GM12872 (cell line): ENCODE data around the gene MRGPRE.

Source experiments
- TF ChIP-seq, protein P1 (sequence below): IDR thresholded peaks from 3 replicates; pipeline ENCODE4 v1.5.1; 2011; ENCODE audit warnings: low read depth, mild to moderate bottlenecking, low read length, moderate library complexity; ENCODE audit not compliant: insufficient read depth

The MRGPRE gene, protein sequence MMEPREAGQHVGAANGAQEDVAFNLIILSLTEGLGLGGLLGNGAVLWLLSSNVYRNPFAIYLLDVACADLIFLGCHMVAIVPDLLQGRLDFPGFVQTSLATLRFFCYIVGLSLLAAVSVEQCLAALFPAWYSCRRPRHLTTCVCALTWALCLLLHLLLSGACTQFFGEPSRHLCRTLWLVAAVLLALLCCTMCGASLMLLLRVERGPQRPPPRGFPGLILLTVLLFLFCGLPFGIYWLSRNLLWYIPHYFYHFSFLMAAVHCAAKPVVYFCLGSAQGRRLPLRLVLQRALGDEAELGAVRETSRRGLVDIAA

DNA sequence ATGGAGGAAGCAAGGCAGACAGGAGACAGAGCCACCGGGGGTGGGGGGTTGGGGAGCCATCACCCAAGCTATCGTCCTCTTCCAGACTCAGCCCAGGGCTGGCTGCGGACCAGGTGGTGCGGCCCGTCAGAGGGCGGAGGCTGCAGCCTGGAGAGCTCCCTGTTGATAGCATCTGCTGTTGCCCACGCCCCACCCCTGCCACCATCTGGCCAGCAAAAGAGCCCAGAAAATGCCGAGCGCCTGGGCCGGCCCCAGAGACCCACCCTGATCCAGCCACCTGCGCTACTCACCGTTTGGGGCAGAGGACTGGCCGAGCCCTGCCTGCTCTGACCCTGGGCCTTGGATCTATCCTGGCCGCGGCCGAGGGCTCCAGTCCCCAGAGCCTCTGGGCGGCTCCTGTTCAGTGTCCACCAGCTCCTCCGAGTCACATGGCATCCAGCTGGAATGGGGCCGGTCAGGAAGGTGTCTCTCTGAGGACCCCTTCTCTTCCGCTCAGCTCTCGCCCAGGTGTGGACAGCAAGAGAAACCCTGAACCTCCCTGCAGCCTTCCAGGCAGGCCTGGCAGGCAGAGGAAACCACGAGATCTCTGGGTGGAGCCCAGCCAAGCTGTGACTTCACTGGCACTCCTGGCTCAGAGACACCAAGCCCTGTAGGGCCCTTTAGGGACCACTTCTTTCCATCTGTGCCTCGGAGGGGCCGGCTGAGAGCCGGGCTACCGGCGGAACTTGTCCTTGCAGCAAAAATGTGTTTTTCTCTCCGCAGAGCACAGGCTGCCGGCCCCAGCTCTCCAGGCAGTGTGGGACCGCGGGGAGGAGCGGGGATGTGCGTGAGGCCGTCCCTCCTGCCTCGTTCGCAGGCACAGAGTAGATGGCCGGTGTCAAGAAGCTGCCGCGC is at the start of gene MRGPRE:
Gene MRGPRE (minus strand): TSS at position 567 of the 894 bp plus-strand sequence. CDS start 3,618 bp downstream, outside the sequence.
- TF ChIP-seq, protein P1, sequence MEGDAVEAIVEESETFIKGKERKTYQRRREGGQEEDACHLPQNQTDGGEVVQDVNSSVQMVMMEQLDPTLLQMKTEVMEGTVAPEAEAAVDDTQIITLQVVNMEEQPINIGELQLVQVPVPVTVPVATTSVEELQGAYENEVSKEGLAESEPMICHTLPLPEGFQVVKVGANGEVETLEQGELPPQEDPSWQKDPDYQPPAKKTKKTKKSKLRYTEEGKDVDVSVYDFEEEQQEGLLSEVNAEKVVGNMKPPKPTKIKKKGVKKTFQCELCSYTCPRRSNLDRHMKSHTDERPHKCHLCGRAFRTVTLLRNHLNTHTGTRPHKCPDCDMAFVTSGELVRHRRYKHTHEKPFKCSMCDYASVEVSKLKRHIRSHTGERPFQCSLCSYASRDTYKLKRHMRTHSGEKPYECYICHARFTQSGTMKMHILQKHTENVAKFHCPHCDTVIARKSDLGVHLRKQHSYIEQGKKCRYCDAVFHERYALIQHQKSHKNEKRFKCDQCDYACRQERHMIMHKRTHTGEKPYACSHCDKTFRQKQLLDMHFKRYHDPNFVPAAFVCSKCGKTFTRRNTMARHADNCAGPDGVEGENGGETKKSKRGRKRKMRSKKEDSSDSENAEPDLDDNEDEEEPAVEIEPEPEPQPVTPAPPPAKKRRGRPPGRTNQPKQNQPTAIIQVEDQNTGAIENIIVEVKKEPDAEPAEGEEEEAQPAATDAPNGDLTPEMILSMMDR, result no peak

DNA sequence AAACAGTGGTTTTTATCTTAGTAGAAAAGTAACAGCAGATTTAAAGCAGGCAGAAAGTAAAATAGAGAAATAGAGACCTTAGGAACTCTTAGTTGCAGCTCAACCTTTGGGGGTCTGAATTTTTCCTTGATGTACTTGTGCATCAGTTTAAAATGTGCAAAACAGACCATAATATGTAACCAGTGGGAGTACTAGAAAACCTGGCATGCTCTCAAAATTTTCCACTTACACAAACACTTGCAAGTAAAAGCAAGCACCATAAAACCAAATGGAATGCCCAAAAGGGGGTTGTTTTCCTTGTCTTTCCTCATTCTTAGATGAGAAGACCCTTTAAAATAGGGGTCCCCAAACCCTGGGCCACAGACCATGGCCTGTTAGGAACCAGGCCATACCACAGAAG is 12.9 kb upstream of the MRGPRE start:
- TF ChIP-seq, protein P1, result no peak

DNA sequence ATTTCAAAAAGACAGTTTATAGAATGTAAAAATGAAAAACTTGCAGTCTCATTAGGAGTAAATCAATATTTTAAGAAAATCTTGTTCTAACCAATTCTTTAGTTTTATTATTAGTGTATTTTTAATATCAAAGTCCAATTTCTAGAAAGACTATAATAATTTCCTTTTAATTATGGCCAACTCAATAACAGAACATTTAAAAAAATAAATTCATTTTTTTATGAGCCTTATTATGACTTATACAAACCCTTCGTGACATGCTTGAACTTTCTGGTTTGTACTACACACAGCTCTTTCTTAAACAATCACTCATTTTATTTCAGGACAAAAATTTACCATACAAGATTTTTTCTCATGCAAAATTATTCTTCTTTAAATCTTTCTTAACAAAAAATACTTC is 11.7 kb upstream of the MRGPRE start:
- TF ChIP-seq, protein P1, result no peak

DNA sequence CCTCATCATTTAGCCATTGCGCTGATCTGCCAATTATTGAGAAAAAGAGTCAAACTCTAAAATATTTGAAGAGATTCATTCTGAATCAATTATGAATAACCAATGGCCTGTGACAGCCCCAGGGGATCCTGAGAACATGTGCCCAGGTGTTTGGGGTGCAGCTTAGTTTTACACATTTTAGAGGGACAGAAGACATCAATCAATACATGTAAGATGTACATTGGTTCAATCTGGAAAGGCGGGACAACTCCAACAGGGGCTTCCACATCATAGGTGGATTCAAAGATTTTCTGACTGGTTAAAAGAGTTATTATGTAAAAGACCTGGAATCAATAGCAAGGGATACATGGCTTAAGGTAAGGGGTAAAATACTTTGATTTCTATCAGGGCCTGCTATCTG is 4.9 kb upstream of the MRGPRE start:
- TF ChIP-seq, protein P1, result no peak

DNA sequence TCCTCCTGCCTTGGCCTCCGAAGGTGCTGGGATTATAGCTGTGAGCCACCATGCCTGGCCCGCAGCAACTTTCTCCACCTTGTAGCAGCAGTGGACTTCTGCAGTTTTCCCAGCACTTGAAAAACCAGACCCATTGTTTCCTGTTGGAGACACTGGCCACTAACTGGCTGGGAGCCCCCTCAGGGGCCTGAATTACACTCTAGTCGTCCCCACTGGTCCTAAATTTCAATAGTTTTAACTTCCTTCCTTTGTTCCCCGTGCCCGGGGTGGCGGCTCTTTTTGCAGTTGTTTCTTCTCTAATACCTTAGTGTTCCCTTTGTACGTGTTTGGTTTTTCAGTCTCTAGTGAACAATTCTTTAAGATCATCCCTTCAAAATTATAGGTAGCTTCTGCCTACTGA is 2.6 kb upstream of the MRGPRE start:
- TF ChIP-seq, protein P1, result no peak

DNA sequence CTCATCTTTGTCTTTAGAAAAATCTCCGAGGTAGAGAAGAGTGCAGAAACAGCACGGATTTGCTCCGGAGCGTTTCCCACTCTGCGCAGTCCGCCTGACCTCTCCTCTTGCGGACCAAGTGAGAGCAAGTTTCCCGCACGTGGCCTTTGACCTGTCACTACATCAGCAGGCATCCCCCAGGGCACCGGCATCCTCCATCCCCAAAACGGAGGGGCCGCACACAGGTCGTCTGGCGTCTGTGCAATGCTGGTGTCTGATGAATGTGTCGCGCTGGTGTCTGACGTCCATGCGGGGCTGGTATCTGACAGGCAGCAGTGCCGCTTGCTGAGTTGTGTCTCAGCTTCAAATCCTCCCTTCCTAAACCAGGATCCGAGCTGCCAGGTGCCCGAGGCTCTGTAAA is 739 bp upstream of the MRGPRE start:
- TF ChIP-seq, protein P1, result no peak

DNA sequence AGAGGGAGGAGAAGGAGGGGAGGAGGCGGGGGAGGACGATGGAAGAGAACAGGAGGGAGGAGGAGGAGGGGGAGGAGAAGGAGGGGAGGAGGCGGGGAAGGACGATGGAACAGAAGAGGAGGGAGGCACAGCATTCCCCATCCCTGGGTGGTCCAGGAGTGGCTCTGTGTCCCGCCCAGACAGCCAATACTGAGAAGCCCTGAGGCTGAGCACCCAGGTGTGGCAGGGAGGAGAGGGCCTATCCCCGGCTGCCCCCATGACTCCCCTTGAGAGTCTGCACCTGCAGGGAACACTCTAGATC is 717 bp downstream of the MRGPRE start:
- TF ChIP-seq, protein P1, result no peak
